NCI-H2107 treated with DMSO at 0.1 percent for 48 hours (cell line): ENCODE measurements around the gene ABCA13.

Experiments
- DNase-seq: peaks from one replicate; lab custom pipeline; 2025; ENCODE audit not compliant: unreplicated experiment; lab: John Stamatoyannopoulos, UW

ABCA13 gene

GRCh38 chr7:48363174-48363573 lies 191.9 kb downstream of the ABCA13 start:
- no peak for DNase-seq

- DNase-seq: no peak
These were observed 193.8 kb downstream of the ABCA13 start for GRCh38 chr7:48365010-48365409.

GRCh38 chr7:48366096-48366495 lies 194.8 kb downstream of the ABCA13 start:
- DNase-seq: no peak

DNA sequence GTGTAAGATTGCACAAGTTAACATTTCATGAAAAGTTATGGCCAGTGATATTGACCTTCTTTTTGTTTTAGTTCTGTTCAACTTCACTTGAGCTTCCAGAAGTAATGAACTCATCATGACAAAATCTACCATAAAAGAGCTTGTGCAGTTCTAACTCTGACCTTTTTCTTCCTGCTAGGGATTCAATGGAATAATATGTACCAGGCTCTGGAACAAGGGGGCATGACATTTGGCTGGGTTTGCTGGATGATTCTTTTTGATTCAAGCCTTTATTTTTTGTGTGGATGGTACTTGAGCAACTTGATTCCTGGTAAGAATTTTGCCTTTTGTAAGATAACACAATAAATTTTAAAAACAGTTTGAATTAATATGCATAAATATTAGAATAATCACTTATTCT lies 205.0 kb downstream of the ABCA13 start:
- no peak for DNase-seq

- DNase-seq: no peak
These were observed 209.7 kb downstream of the ABCA13 start for GRCh38 chr7:48380921-48381320.

- DNase-seq: no peak
These were observed 210.3 kb downstream of the ABCA13 start for GRCh38 chr7:48381571-48381970.

DNA sequence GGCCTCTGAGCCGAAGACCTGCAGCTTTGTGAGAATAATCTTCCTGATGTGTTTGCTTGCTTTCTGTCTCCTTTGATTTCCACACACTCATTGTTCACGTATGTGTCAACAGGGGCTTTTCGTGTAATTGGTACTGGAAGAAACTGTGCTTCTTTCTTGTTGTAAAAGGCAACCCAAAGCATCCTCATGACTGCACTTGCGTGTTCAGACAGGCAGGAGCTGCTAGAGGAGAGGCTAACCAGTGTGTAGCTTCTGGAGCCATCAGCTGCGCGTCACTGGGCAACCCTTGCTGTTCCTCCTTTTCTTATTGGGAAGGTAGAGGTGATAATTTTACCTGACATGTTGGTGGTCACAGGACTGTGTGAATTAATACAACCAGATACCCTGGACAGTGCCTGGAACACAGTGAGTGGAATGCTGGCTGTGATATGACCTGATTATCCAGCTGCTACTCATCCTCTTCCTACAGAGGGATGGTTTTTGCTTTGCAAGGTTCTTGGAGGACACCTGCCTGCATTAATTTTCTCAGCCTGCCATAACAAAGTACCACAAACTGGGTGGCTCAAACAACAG lies 213.0 kb downstream of the ABCA13 start:
- no peak for DNase-seq

- no peak for DNase-seq
These were observed 216.7 kb downstream of the ABCA13 start for GRCh38 chr7:48387932-48388331.

- DNase-seq: no peak
These were observed 217.7 kb downstream of the ABCA13 start for GRCh38 chr7:48388911-48389310.

GRCh38 chr7:48389977-48390376 lies 218.7 kb downstream of the ABCA13 start:
- no peak for DNase-seq

GRCh38 chr7:48390388-48391327 lies 219.4 kb downstream of the ABCA13 start:
- no peak for DNase-seq

GRCh38 chr7:48398191-48398590 lies 226.9 kb downstream of the ABCA13 start:
- DNase-seq: no peak

GRCh38 chr7:48402721-48403120 lies 231.5 kb downstream of the ABCA13 start:
- DNase-seq: no peak

DNA sequence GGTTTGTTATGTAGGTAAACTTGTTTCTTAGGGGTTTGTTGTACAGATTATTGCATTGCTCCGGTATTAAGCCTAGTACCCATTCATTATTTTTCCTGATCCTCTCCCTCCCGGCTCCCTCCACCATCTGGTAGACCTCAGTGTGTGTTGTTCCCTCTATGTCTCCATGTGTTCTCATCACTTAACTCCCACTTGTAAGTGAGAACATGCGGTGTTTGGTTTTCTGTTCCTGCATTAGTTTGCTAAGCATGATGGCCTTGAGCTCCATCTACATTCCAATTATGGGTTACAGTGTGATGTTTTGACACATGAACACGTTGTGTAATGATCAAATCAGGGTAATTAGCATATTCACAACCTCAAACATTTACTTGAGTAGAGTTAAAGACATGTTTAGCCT lies 237.5 kb downstream of the ABCA13 start:
- no peak for DNase-seq

DNA sequence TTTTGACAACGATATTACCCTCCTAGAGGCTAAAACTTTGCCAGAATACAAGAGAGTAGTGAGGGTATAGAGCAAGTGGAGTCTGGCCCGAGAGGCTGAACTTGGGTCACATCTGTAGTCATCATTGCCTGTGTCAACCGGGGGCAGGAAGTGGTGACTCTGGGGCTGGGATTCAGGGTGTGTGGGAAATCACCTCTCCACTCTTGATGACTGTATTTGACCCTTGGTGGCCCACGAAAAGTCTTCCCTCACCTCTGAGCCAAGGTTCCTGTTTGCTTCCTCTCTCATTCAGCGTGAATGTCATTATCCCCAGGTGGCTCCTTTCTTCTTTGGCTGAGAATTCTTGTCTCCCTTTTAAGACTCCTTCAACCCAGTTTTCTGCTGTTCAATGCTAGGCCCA lies 240.4 kb downstream of the ABCA13 start:
- DNase-seq: no peak

- DNase-seq: no peak
These were observed 242.9 kb downstream of the ABCA13 start for GRCh38 chr7:48414011-48414732.

- DNase-seq: no peak
These were observed 245.2 kb downstream of the ABCA13 start for GRCh38 chr7:48416327-48416908.

DNA sequence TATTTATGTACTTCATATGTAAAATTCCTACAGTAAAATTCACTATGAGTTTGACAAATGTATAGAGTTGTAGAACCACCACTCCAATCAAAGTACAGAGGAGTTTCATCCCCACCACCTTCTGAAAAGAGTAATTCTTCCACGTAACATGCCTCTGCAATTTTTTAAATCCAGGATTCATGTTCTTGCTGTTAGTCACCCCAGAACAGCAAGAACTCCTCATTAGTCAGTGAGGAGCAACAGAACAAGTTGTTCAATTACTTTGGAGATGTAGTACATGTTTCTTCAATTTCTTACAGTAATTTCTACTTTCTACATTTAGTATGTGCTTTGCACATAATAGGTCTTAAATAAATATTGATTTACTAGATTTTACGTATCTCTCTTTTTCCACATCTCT lies 248.1 kb downstream of the ABCA13 start:
- no peak for DNase-seq

GRCh38 chr7:48420206-48420605 lies 248.9 kb downstream of the ABCA13 start:
- DNase-seq: no peak

DNA sequence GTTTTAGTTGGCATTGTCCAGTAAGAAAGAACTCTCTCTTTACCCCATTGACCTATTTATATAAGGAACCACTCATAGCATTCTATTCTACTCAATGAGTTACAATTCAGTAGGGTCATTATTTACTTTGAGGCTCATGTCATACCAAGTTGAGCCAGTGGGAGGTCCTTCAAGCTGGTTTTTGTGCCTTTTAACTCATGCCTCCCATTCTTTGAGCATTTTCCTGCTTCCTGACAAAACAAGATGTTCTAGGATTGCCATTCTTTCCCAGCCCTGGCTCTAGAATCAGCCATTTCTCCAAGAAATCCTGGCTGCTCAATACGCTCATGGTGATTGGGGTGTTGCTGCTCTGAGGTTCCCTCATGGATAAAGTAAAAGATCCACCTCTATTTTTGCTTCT lies 250.1 kb downstream of the ABCA13 start:
- DNase-seq: no peak

DNA sequence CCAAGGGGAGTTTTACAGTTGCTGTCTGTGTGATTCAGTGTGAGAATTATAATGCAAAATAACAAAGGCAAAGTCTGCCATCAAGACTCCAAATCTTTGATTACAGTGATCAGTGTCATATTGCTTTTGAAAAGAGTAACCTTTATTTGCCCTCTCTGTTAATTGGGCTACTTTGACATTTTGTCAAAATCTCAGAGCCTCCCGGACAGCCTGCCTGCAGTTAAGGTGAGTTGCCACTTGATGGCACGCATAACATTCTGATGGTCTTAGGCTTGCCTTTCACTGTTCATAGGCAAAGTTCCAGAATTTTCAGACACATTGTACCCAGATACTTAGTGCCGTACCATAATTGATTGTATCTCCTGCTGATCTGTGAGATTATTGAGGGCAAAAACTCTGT lies 253.5 kb downstream of the ABCA13 start:
- no peak for DNase-seq
